GM19463 (cell line): ENCODE measurements around the gene GNPAT.

Experiments used
- ATAC-seq: cut with Tn5 transposase; IDR thresholded peaks from one replicate; pipeline ENCODE4 v1.9.1; 2021; ENCODE audit warnings: mild to moderate bottlenecking, moderate library complexity; ENCODE audit not compliant: unreplicated experiment

GNPAT gene

DNA sequence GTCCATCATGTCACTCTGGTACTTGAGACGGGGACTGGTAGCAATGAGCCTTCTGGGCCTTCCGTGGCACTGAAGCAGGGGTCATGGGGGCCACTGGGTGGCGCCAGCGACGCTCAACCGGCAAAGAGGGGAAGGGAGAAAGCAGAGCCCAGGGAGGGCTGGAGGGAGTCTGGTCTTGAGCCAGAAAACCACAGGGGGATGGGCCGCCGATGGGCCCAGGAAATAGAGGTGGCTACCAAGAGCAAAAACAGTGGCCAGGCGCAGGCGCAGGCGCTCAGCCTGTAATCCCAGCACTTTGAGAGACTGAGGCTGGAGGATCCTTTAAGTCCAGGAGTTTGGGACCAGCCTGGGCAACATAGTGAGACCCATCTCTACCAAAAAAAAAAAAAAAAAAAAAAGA lies 74.9 kb downstream of the GNPAT start:
- ATAC-seq, result peak; percentile 84

DNA sequence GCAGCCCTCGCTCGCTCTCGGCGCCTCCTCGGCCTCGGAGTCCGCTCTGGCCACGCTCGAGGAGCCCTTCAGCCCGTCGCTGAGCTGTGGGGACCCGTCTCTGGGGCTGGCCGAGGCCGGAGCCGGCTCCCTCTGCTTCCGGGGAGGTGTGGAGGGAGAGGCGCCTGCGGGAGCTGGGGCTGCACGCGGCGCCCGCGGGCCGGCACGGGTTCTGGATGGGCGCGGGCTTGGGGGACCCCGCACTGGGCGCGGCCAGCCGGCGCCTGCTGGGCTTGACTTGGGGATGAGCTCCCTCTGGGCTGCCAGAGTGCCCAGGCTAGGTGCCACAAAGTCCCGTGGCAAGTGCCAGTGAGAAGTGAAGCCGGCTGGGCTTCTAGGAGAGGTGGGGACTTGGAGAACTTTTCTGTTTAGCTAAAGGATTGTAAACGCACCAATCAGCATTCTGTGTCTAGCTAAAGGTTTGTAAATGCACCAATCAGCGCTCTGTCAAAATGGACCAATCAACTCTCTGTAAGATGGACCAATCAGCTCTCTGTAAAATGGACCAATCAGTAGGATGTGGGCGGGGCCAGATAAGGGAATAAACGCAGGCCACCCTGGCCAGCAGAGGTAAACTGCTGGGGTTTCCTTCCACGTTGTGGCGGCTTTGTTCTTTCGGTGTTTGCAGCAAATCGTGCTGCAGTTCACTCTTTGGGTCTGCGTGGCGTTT lies 76.4 kb downstream of the GNPAT start:
- ATAC-seq, result no peak

DNA sequence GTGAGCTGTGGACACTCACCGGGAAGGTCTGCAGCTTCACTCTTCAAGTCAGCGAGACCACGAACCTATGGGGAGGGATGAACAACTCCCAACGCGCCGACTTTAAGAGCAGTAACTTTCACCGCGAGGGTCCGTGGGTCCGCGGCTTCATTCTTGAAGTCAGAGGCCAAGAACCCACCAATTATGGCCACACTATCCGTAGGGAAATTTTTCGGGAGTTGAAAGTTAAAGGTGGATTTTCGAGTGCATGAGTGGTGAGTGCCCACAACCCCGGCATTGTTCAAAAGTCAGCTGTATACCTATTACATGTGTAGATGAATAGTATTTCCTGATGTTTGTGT lies 77.0 kb downstream of the GNPAT start:
- ATAC-seq, result no peak

DNA sequence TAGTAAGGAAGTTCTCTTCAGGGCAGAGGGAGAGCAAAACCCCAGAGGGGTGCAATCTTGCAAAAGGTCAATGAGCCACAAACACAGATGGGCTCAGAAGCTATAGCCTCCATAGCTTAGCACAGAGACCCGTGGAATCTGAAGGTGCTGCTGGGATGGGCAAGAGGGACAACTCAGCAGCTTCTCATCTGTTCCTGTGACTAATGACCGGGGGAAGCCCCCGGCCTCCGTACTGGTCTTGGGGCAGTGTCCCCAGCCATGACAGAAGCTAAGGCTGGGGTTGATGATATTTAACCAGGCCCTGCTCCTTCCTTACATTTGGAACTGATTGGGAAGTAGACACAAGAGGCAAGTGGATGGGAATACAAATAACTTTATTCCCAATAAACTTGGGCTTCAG lies 77.6 kb downstream of the GNPAT start:
- no peak for ATAC-seq

DNA sequence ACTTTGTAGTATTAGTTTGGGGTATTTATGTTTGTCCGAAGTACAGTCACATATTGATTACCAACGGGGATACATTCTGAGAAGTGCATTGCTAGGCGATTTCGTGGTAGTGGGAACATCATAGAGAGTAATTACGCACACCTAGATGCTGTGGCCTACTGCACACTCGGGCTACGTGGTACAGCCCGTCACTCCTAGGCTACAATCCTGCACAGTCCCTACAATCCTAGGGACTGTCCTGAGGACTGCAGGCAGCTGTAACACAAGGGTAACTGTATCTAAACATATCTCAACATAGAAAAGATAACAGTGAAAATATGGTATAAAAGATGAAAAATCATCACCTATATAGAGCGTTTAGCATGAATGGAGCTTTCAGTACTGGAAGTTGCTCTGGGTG lies 78.1 kb downstream of the GNPAT start:
- no peak for ATAC-seq

DNA sequence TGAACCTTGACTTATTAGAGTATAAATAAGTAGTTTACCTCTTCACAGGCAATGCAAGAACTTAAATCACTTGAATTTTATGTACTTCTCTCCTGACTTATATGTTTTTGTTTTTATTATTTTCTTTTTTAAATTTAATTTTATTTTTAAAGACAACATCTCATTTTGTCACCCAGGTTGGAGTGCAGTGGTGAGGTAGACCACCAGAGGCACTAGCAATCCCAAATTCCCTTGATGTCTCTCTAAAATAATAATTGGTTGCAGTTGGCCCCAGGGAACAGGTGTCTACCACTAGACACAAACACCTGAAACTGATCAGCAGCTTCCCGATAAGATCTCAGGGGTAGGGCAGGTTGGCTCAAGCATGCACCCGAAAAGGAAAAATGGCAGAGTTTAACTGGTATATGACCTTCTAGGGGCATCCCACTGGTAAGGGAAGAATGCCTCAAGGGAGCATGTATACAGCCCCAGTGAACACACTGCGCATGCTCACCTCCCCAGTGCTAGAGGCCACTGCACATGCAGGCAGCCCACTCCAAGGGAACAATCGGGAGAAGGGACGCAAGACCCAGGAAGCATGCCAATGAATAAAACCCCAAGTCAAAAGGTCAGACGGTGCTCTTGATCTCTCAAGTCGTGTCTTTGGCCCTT lies 82.0 kb downstream of the GNPAT start:
- ATAC-seq, result no peak

DNA sequence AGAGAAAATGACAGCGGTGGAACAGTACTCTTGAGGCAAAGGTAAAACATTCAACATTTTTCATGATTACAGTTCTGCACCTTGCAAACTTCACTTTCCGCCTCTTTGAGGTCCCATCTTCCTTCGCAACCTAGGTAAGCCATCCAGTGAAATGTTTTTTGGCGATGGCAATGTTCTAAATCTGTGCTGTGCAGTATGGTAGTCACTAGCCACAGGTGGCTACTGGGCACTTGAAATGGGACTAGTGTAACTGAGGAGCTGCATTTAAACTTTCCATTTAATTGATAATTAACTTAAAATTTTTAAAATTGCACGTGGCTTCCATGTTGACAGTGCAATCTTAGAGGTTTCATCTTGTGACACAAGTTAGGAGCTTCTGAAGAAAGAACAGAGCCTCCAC lies 83.6 kb downstream of the GNPAT start:
- no peak for ATAC-seq

DNA sequence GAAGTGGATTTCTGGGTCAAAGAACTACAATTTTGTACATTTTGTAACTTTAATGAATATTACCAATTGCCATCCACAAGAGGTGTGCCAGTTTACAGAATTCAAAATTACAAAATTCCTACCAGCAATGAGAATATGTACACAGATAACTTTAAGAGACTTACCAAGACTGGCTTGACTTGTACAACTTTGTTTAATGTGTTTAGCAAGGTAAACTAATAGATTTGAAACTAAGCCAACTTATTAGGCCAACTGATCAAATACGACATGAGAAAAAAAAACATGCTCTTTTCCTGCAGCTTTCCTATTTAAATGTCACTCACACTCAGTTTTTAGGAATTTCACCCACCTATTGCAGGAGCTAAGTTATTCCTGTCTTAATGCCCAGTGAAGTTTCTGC lies 85.2 kb downstream of the GNPAT start:
- ATAC-seq, result no peak
